ENCODE results near the gene RND3.

Gene RND3

GRCh38 chr2:150491943-150492342 is 4.5 kb upstream of the RND3 start:
- no peak for DNase-seq (ENCODE audit: low spot score)

DNA sequence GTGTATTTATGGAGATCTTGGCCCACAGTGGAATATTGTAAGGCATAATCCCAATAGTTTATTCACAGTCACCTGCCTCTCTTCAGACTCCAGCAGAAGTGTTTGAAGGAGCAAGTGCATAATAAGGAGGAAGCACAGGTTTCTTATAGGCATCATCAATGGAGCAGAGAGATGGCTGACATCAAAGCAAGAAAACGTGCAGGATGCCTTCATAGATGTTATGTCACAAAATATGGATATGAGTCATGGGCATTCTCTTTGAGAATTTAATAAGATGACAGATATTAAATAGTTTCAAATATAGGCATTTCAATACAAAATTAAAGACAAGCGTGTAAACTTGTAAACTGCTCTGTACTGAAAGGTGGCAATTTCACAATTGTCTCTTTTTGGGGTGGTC is 4.0 kb upstream of the RND3 start:
- DNase-seq (ENCODE audit: low spot score), result no peak

- DNase-seq (ENCODE audit: low spot score), result no peak
Observed at GRCh38 chr2:150490466-150490865, 3.0 kb upstream of the RND3 start.

DNA sequence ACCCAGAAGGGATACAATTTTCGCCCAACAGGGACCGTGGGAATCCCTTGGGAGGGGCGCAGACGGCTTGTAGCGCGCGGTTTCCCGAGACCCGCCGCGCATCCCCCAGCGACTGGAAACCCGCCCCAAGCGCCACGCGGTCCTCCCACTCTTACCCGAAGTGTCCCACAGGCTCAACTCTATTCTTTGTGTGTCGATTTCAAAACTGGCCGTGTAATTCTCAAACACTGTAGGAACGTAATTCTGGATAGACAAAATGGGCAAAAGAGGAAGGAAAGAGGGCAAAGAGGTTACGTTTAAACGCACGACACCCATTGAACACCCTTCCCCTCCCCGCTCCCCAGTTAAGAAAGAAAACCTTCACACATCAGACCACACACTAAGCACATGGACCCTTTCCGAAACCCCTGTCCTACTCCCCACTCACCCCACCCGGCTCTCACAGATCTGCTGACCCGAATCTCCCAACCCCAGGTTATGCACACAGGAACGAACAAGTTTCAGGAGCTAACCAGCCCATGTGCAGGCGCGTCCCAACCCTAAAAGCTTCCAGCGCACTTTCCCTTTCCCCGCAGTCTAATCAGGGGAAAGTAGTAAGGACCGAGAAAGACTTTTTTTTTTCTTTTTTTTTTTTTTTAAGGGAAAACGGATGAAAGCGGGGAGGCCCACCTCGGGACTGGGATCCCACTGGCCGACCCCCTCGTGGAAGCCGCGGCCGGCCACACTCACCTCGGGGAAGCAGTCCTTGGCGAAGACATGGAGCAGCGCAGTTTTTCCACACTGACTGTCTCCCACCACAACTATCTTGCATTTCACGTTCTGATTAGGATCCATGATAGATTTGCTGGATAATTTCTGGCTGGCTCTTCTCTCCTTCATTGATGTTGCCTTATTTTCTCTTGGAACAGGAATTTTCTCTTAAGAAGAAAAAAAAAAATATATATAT is 655 bp downstream of the RND3 start:
- no peak for DNase-seq (ENCODE audit: low spot score)

GRCh38 chr2:150485871-150486538 is 1.5 kb downstream of the RND3 start:
- no peak for DNase-seq (ENCODE audit: low spot score)

GRCh38 chr2:150485114-150485870 is 2.2 kb downstream of the RND3 start:
- DNase-seq (ENCODE audit: low spot score), result no peak

DNA sequence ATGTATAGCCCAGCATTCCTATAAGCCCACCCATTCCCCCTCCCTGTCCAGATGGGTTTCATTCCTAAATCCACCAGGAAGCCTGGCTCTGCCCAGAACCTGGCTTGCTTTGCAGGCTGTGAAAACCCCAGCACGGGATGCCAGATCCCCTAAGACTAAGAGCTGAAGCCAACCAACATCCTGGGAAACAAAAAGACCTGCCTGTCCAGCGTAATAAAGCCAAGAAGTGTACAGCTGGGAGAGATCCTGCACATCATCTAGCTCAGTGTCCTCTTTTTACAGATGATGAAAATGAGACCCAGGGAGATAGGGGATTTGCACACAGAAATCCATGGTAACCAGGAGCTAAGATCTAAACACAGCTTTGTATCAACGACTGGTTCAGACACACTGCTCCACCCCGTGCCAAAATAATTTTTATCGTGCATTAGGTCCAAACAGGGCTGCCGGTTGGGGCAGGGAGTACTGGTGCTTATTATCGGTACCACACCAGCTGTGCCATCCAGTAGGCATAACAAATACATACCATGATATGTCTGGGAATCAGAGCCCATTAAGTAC is 2.9 kb downstream of the RND3 start:
- no peak for DNase-seq (ENCODE audit: low spot score)

- no peak for DNase-seq (ENCODE audit: low spot score)
Observed at GRCh38 chr2:150484006-150484405, 3.5 kb downstream of the RND3 start.

DNA sequence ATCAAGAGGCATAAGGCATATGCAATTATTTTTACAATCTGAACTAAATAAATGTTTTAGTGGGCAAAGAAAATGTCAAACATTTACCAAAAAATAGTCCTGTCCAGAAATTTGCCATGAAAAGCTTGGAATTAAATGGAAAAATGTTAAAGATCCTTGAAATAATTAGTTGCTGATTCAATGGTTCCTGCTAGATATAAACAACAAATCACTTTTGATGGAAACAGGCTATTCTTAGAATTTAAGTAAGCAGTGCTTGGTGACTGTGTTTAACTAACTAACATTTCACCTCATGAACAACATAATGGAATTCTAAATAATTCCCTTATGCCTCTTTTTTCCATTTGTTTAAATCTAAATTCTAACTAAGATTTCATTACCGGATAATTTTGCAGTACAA is 3.9 kb downstream of the RND3 start:
- no peak for DNase-seq (ENCODE audit: low spot score)

- DNase-seq (ENCODE audit: low spot score), result no peak
Observed at GRCh38 chr2:150482667-150483400, 4.6 kb downstream of the RND3 start.

GRCh38 chr2:150482111-150482510 is 5.4 kb downstream of the RND3 start:
- no peak for DNase-seq (ENCODE audit: low spot score)

DNA sequence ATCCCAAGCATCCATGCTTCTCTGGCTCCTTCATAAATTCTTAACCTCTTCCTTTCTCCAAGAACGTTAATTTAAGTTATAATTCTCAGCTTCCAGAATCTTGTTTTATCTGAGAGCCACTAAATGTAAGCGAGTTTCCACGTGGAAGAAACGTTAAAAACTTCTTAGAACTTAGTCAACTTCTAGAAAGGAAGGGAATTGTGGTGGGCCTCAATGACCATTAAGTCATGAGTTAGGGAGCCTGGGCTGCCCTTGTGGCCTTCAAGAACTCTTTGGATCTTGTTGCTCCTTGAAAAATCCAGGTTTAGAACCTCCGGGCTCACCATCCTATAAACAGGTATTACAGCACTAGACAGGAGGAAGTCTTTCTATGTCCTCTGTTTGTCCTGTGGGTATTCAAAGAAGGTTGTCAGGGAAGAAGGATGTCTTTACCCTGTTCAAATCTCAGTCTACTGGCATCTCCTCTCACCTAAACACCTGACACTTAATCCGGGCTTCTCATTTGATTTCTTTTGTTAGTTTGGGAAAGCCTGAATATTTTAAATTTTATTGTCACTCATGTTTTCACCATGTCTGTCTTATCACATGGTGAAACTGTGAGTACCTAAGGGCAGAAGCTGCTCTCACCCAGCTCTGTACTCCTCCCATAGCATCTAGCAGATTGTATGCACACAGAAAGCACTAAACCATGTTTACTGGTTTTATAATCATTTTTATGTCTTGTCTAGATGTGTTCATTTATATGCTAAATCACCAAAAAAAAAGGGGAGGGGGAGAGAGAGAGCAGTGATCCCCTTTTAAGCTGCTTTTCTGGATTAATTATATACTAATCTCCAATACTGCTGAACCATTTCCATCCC is 6.3 kb downstream of the RND3 start:
- DNase-seq (ENCODE audit: low spot score), result no peak

DNA sequence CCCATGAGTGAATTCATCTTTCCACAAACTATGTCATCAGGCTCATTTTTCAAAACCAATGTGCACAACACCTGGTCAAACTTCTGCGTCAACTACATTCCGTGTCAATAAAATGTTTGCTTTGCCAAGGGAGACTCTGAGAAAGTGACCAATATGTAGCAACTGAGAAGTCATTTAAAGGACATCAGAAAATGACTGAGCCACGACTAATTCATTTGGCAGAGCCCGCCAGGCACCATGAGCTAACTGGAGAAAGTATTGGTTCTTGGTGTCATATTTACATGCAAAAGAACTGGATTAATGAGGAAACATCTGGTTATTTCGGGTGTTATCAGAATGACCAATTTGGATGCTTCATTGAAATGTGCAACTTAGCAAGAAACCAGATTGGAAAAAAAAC is 7.2 kb downstream of the RND3 start:
- DNase-seq (ENCODE audit: low spot score), result no peak

GRCh38 chr2:150479075-150479915 is 8.2 kb downstream of the RND3 start:
- no peak for DNase-seq (ENCODE audit: low spot score)

DNA sequence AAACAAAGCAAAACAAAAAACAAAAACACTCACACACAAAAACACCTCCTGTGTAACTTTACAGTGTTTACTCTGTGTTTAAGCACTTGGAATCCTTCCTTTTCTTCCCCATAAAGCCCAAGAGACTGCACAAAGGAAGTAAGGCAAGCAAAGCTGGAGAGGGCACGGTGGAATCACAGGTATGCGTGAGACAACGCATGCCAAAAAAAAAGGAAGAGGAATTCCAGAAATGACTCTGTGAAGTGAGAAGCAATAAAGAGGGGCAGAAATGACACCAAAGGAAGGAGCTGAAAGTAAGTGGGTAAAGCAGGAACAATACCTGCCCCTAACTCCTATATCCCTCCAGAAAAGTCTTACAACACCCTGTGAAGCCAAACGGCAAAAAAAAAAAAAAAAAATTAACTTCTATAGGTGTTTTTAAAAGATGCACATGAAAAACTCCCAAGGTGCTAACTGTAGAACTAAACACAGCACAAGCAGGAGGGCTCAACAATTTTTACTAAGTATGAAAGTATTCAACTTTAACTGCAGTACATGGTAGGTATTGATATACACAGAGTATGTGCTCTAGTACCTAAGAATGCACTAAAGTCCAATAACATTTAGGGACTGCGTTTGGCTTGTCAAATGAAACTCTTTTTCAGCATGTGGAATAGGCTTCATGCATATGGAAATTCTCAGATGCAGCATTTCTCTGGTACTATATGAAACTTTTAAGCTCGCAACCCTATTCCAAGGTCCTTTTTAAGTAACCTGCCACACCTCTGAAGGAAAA is 9.1 kb downstream of the RND3 start:
- no peak for DNase-seq (ENCODE audit: low spot score)

GRCh38 chr2:150477347-150477746 is 10.1 kb downstream of the RND3 start:
- no peak for DNase-seq (ENCODE audit: low spot score)

GRCh38 chr2:150476809-150477302 is 10.6 kb downstream of the RND3 start:
- no peak for DNase-seq (ENCODE audit: low spot score)

DNA sequence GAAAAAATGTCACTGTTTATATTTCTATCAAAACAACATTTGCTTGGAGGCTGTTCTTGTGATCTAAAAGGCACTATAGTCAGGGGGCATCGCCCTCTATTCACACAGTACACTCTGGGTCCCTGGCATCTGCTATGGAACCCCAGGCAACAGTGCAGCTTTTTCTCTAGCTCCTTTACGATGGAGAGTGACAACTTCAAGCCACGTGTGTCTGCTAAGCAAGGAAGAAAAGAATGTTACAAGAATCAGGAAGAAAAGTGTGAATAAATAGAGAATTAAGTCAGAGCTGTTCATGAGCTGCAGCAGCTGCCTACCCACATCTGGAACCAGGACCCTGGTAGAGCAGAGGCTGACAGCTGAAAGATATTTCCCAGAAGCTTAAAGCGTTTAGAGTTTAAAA is 11.2 kb downstream of the RND3 start:
- DNase-seq (ENCODE audit: low spot score), result no peak
